ENCODE data around the gene HDAC9. TPM values are rescaled to one million over a fixed set of nuclear protein-coding genes. Genes with fewer than 3 reads are reported as not detected.

The HDAC9 gene
- total RNA-seq, 1 experiment from 2014 or later: 14.7 TPM

GRCh38 chr7:18694484-18694883 is 198.9 kb downstream of the HDAC9 start:
- Histone ChIP-seq H3F3A (ENCODE audit: insufficient read depth, low read depth) (no peaks in the 10 kb centered on the region), H3K4me1 (replicated peaks; ENCODE audit: insufficient read depth) (no peaks in the 10 kb centered on the region), H3K79me2 (ENCODE audit: low read depth) (no peaks in the 10 kb centered on the region), H3K36me3 (ENCODE audit: low read depth) (no peaks in the 10 kb centered on the region), H4K20me1 (ENCODE audit: insufficient read depth) (no peaks in the 10 kb centered on the region), H2AFZ (no peak overlapping the region), H3K9me3 (ENCODE audit: insufficient read depth, low read depth) (no peaks in the 10 kb centered on the region), H3K27ac (no peak overlapping the region), H3K4me2 (no peak overlapping the region), H3K4me3 (no peak overlapping the region), H3K9me2 (ENCODE audit: insufficient read depth) (no peaks in the 10 kb centered on the region), H3K27me3 (ENCODE audit: insufficient read depth, low read depth) (no peaks in the 10 kb centered on the region)
- POLR2A ChIA-PET (ENCODE audit: unreplicated experiment): no interaction called here
- DNase-seq: no peak
- intact Hi-C loops (cut with micrococcal nuclease; ENCODE audit: unreplicated experiment): loop anchor here (5.0 kb wide), 1 partner anchor 428 kb away; no protein-coding TSS in a partner anchor
- no TSS peak for BruUV-seq (replicated peaks)
- CTCF ChIA-PET: no interaction called here
- TF ChIP-seq CTCF (conservative IDR thresholded peaks at IDR 0.05) (no peak), EZH2 (IDR thresholded peaks at IDR 0.05; ENCODE audit: low read depth) (no peak)

- H2AFZ ChIP-seq: no peak overlapping the region
- ChIA-PET CTCF (no interaction called here), POLR2A (ENCODE audit: unreplicated experiment) (no interaction called here)
- DNase-seq: no peak
- BruUV-seq (replicated peaks): no TSS peak
- H3K36me3 ChIP-seq (ENCODE audit: low read depth): no peaks in the 10 kb centered on the region
- intact Hi-C loops (cut with micrococcal nuclease; ENCODE audit: unreplicated experiment): loop anchor here (5.0 kb wide), 1 partner anchor 427 kb away; no protein-coding TSS in a partner anchor
- H3K79me2 ChIP-seq (ENCODE audit: low read depth): no peaks in the 10 kb centered on the region
- H3K4me3 ChIP-seq: no peak overlapping the region
- no peaks in the 10 kb centered on the region for H3K9me3 ChIP-seq (ENCODE audit: insufficient read depth, low read depth)
- H3K4me2 ChIP-seq: no peak overlapping the region
- H3K27me3 ChIP-seq (ENCODE audit: insufficient read depth, low read depth): no peaks in the 10 kb centered on the region
- H3F3A ChIP-seq (ENCODE audit: insufficient read depth, low read depth): no peaks in the 10 kb centered on the region
- H4K20me1 ChIP-seq (ENCODE audit: insufficient read depth): no peaks in the 10 kb centered on the region
- H3K9me2 ChIP-seq (ENCODE audit: insufficient read depth): no peaks in the 10 kb centered on the region
- TF ChIP-seq CTCF (conservative IDR thresholded peaks at IDR 0.05) (no peak), EZH2 (IDR thresholded peaks at IDR 0.05; ENCODE audit: low read depth) (no peak)
- H3K27ac ChIP-seq: no peak overlapping the region
- no peaks in the 10 kb centered on the region for H3K4me1 ChIP-seq (replicated peaks; ENCODE audit: insufficient read depth)
These were observed 199.4 kb downstream of the HDAC9 start for GRCh38 chr7:18694911-18695310.

GRCh38 chr7:18698258-18698734 is 202.7 kb downstream of the HDAC9 start:
- no peaks in the 10 kb centered on the region for H3K79me2 ChIP-seq (ENCODE audit: low read depth)
- H3F3A ChIP-seq (ENCODE audit: insufficient read depth, low read depth): no peaks in the 10 kb centered on the region; the same call in 1 of the 2 replicates
- CTCF ChIA-PET: no interaction called here
- H3K9me2 ChIP-seq (ENCODE audit: insufficient read depth): no peaks in the 10 kb centered on the region
- no peak overlapping the region for H2AFZ ChIP-seq
- intact Hi-C loops (cut with micrococcal nuclease; ENCODE audit: unreplicated experiment): no loop called here
- no peaks in the 10 kb centered on the region for H3K36me3 ChIP-seq (ENCODE audit: low read depth)
- no peaks in the 10 kb centered on the region for H3K27me3 ChIP-seq (ENCODE audit: insufficient read depth, low read depth)
- H3K4me1 ChIP-seq (replicated peaks; ENCODE audit: insufficient read depth): no peaks in the 10 kb centered on the region
- no peak overlapping the region for H3K4me3 ChIP-seq
- TF ChIP-seq CTCF (conservative IDR thresholded peaks at IDR 0.05) (no peak), EZH2 (IDR thresholded peaks at IDR 0.05; ENCODE audit: low read depth) (no peak)
- BruUV-seq (replicated peaks): no TSS peak
- no peak overlapping the region for H3K27ac ChIP-seq
- no peaks in the 10 kb centered on the region for H3K9me3 ChIP-seq (ENCODE audit: insufficient read depth, low read depth)
- DNase-seq: no peak
- H4K20me1 ChIP-seq (ENCODE audit: insufficient read depth): no peaks in the 10 kb centered on the region
- POLR2A ChIA-PET (ENCODE audit: unreplicated experiment): no interaction called here
- H3K4me2 ChIP-seq: no peak overlapping the region

All from PC-9 (cell line).